SK-N-SH treated with all-trans-retinoic acid at 6 μM for 48 hours (cell line): ENCODE data around the gene TMED8.

ENCODE experiments used
- ATAC-seq: fragments of 200-7000 bp; cut with Tn5 transposase; 3 replicates; pipeline ENCODE4 v1.9.1; 2020; ENCODE audit warnings: mild to moderate bottlenecking, moderate library complexity
- BACH2 ChIP-seq: fragments of 250-450 bp; sonication (Bioruptor Pico); IDR thresholded peaks from 2 replicates; pipeline ENCODE4 v1.9.0; 2021; ENCODE audit warnings: mild to moderate bottlenecking, borderline replicate concordance
- CREB5 ChIP-seq: fragments of 250-450 bp; sonication (Bioruptor Pico); IDR thresholded peaks from 2 replicates; pipeline ENCODE4 v1.5.1; 2020; ENCODE audit warnings: low read depth, mild to moderate bottlenecking, moderate library complexity
- CSDC2 ChIP-seq: fragments of 250-450 bp; sonication (Bioruptor Pico); IDR thresholded peaks from 2 replicates; pipeline ENCODE4 v1.5.0; 2020; ENCODE audit warnings: mild to moderate bottlenecking, moderate library complexity
- CSRNP3 ChIP-seq: fragments of 250-450 bp; sonication (Bioruptor Pico); IDR thresholded peaks from 2 replicates; pipeline ENCODE4 v1.5.1; 2021; ENCODE audit warnings: mild to moderate bottlenecking, moderate library complexity
- ESRRG ChIP-seq: fragments of 250-450 bp; sonication (Bioruptor Pico); IDR thresholded peaks from 2 replicates; pipeline ENCODE4 v1.6.1; 2021; ENCODE audit warnings: mild to moderate bottlenecking
- ISL1 ChIP-seq: fragments of 250-450 bp; sonication (Bioruptor Pico); IDR thresholded peaks from 2 replicates; pipeline ENCODE4 v2.1.2; 2022; ENCODE audit warnings: mild to moderate bottlenecking, moderate library complexity
- OSR1 ChIP-seq: fragments of 250-450 bp; sonication (Bioruptor Pico); IDR thresholded peaks from 2 replicates; pipeline ENCODE4 v1.8.0; 2022; ENCODE audit warnings: moderate library complexity, mild to moderate bottlenecking, inconsistent platforms
- PATZ1 ChIP-seq: fragments of 250-450 bp; sonication (Bioruptor Pico); IDR thresholded peaks from 2 replicates; pipeline ENCODE4 v1.8.0; 2020; ENCODE audit warnings: mild to moderate bottlenecking, moderate library complexity, borderline replicate concordance
- POU6F1 ChIP-seq: fragments of 250-450 bp; sonication (Bioruptor Pico); IDR thresholded peaks from 2 replicates; pipeline ENCODE4 v1.8.0; 2021; ENCODE audit warnings: low read depth, mild to moderate bottlenecking, moderate library complexity, borderline replicate concordance
- PPARA ChIP-seq: fragments of 250-450 bp; sonication (Bioruptor Pico); IDR thresholded peaks from 2 replicates; pipeline ENCODE4 v1.5.0; 2020; ENCODE audit warnings: mild to moderate bottlenecking, borderline replicate concordance
- RARB ChIP-seq: fragments of 250-450 bp; sonication (Bioruptor Pico); IDR thresholded peaks from 2 replicates; pipeline ENCODE4 v1.8.0; 2021; ENCODE audit warnings: mild to moderate bottlenecking, moderate library complexity
- SNAI2 ChIP-seq: fragments of 250-450 bp; sonication (Bioruptor Pico); IDR thresholded peaks from 2 replicates; pipeline ENCODE4 v1.5.0; 2020; ENCODE audit warnings: mild to moderate bottlenecking, moderate library complexity
- TOX ChIP-seq: fragments of 250-450 bp; sonication (Bioruptor Pico); IDR thresholded peaks from 2 replicates; pipeline ENCODE4 v1.8.0; 2021; ENCODE audit warnings: mild to moderate bottlenecking, moderate library complexity, borderline replicate concordance
- TSHZ2 ChIP-seq: fragments of 250-450 bp; sonication (Bioruptor Pico); IDR thresholded peaks from 2 replicates; pipeline ENCODE4 v1.5.0; 2020; ENCODE audit warnings: mild to moderate bottlenecking, moderate library complexity
- ZC3H10 ChIP-seq: fragments of 250-450 bp; sonication (Bioruptor Pico); IDR thresholded peaks from 2 replicates; pipeline ENCODE4 v1.5.1; 2021; ENCODE audit warnings: mild to moderate bottlenecking, moderate library complexity
- ZFP3 ChIP-seq: fragments of 250-450 bp; sonication (Bioruptor Pico); IDR thresholded peaks from 2 replicates; pipeline ENCODE4 v1.5.0; 2020; ENCODE audit warnings: mild to moderate bottlenecking, moderate library complexity
- ZFP30 ChIP-seq: fragments of 450-650 bp; formaldehyde crosslinking; IDR thresholded peaks from 2 replicates; pipeline ENCODE4 v1.5.0; 2022; ENCODE audit warnings: mild to moderate bottlenecking, moderate library complexity
- ZNF565 ChIP-seq: fragments of 450-650 bp; formaldehyde crosslinking; conservative IDR thresholded peaks from 2 replicates; pipeline ENCODE4 v1.5.0; 2020; ENCODE audit warnings: low read depth, mild to moderate bottlenecking, moderate library complexity
- ZNF70 ChIP-seq: fragments of 450-650 bp; formaldehyde crosslinking; IDR thresholded peaks from 2 replicates; pipeline ENCODE4 v1.5.0; 2020; ENCODE audit warnings: mild to moderate bottlenecking, moderate library complexity
- ZNF8 ChIP-seq: fragments of 450-650 bp; formaldehyde crosslinking; IDR thresholded peaks from 2 replicates; pipeline ENCODE4 v1.5.0; 2020; ENCODE audit warnings: mild to moderate bottlenecking, moderate library complexity

Gene TMED8

GRCh38 chr14:77376771-77377501, at the start of gene TMED8, which contains the start of gene SAMD15:
Gene TMED8 (minus strand): TSS chr14:77377094. CDS start chr14:77377053, 41 bp downstream.
Gene SAMD15 (plus strand): TSS chr14:77377379. CDS start chr14:77377419, 40 bp downstream.
- TF ChIP-seq PATZ1 (CRISPR knock-in tag) (no peak), ZFP30 (CRISPR knock-in tag) (no peak), TOX (CRISPR knock-in tag) (no peak), PPARA (CRISPR knock-in tag) (no peak), RARB (CRISPR knock-in tag) (no peak), ZNF70 (CRISPR knock-in tag) (no peak), CREB5 (CRISPR knock-in tag) (no peak), CSDC2 (CRISPR knock-in tag) (no peak), ZFP3 (CRISPR knock-in tag) (no peak), CSRNP3 (CRISPR knock-in tag) (no peak), SNAI2 (no peak), ESRRG (no peak), ZNF565 (no peak), ZC3H10 (CRISPR knock-in tag) (no peak), ISL1 (CRISPR knock-in tag) (no peak), OSR1 (CRISPR knock-in tag) (no peak), TSHZ2 (CRISPR knock-in tag) (no peak), ZNF8 (CRISPR knock-in tag) (no peak), BACH2 (CRISPR knock-in tag) (no peak), POU6F1 (no peak)
- peak; percentile 99 for ATAC-seq

- TF ChIP-seq TOX (CRISPR knock-in tag) (no peak), ZC3H10 (CRISPR knock-in tag) (no peak), ZFP30 (CRISPR knock-in tag) (no peak), PPARA (CRISPR knock-in tag) (no peak)
- no peak for ATAC-seq
Observed at GRCh38 chr14:77426396-77426795, 49.5 kb upstream of the TMED8 start.

- TF ChIP-seq RARB (CRISPR knock-in tag) = no peak
- TF ChIP-seq ZC3H10 (CRISPR knock-in tag) = no peak
- TF ChIP-seq CSRNP3 (CRISPR knock-in tag) = no peak
- no peak for ATAC-seq
Observed at GRCh38 chr14:77424862-77425261, 48.0 kb upstream of the TMED8 start.
